Naive thymus-derived CD4-positive, alpha-beta T cell (primary cell): ENCODE results near the gene BCAS3. TPM values are rescaled to one million over a fixed set of nuclear protein-coding genes. Genes with fewer than 3 reads are reported as not detected.
"Not testable (repeated sequence)": the region's sequence is repeated elsewhere in the genome, so short reads cannot be mapped to it uniquely, and the experiment has no call there.

Experiments used
- ATAC-seq: fragments of 150-1000 bp; cut with Tn5 transposase; 2 replicates; pipeline ENCODE4 v1.10.0; 2021; ENCODE audit warnings: mild to moderate bottlenecking, moderate library complexity
- CTCF ChIA-PET: fragments of 350-600 bp; sonication (Branson Sonifier 250); formaldehyde crosslinking; loops from one replicate; lab custom pipeline; 2021; ENCODE audit warnings: antibody characterized with exemption; lab: Charles Lee
- POLR2A ChIA-PET: fragments of 350-600 bp; sonication (Branson Sonifier 250); formaldehyde crosslinking; loops from one replicate; lab custom pipeline; 2021; ENCODE audit warnings: antibody characterized with exemption, inconsistent platforms; lab: Charles Lee
- DNase-seq, 9 donors: peaks; one replicate each; pipeline versions ENCODE4 v3.0.0 to v3.0.0-alpha.2; 2020 to 2022; ENCODE audit warnings: mixed read lengths in 1 of 9
- H3K27ac ChIP-seq: one replicate; pipeline ENCODE4 v1.7.0; 2013; ENCODE audit warnings: mild to moderate bottlenecking, low read depth, low read length, moderate library complexity
- H3K27me3 ChIP-seq, 2 donors: one replicate each; pipeline ENCODE4 v1.7.0; 2013; ENCODE audit warnings: low read length in 2 of 2, mild to moderate bottlenecking in 2 of 2, moderate library complexity in 2 of 2; ENCODE audit not compliant: control insufficient read depth in 2 of 2, insufficient read depth in 2 of 2
- H3K36me3 ChIP-seq, 3 experiments: 1 replicate in 2 of 3; 2 replicates in 1 of 3; pipeline ENCODE4 v1.7.0; 2013; ENCODE audit warnings: low read length in 3 of 3, mild to moderate bottlenecking in 3 of 3, moderate library complexity in 1 of 3; ENCODE audit not compliant: insufficient read depth in 3 of 3, control insufficient read depth in 2 of 3
- H3K4me1 ChIP-seq, 2 donors: one replicate each; pipeline ENCODE4 v1.7.0; 2013; ENCODE audit warnings: low read length in 2 of 2, mild to moderate bottlenecking in 2 of 2, moderate library complexity in 1 of 2; ENCODE audit not compliant: control insufficient read depth in 2 of 2, insufficient read depth in 2 of 2
- H3K4me3 ChIP-seq: 2 replicates; pipeline ENCODE4 v1.7.0; 2013; ENCODE audit warnings: mild to moderate bottlenecking, low read length
- H3K9me3 ChIP-seq, 3 experiments: 1 replicate in 2 of 3; 2 replicates in 1 of 3; pipeline ENCODE4 v1.7.0; 2013; ENCODE audit warnings: low read length in 3 of 3; ENCODE audit not compliant: control insufficient read depth in 2 of 3
- H3K27ac Mint-ChIP-seq, 9 donors: one replicate each; pipeline ENCODE4 v1.8.0; 2020 to 2022; ENCODE audit warnings: mixed read lengths in 9 of 9, mild to moderate bottlenecking in 8 of 9, moderate library complexity in 5 of 9, inconsistent platforms in 2 of 9
- H3K27me3 Mint-ChIP-seq, 5 donors: one replicate each; pipeline ENCODE4 v1.8.0; 2021 to 2022; ENCODE audit warnings: mixed read lengths in 5 of 5, mild to moderate bottlenecking in 1 of 5
- H3K36me3 Mint-ChIP-seq, 5 donors: one replicate each; pipeline ENCODE4 v1.8.0; 2020 to 2022; ENCODE audit warnings: mixed read lengths in 5 of 5, mild to moderate bottlenecking in 3 of 5, inconsistent platforms in 1 of 5
- H3K4me1 Mint-ChIP-seq, 7 donors: one replicate each; pipeline ENCODE4 v1.8.0; 2020 to 2022; ENCODE audit warnings: mixed read lengths in 7 of 7, mild to moderate bottlenecking in 3 of 7, inconsistent platforms in 1 of 7
- H3K4me3 Mint-ChIP-seq, 10 donors: one replicate each; pipeline ENCODE4 v1.8.0; 2020 to 2022; ENCODE audit warnings: mild to moderate bottlenecking in 10 of 10, mixed read lengths in 10 of 10, moderate library complexity in 6 of 10, inconsistent platforms in 2 of 10
- H3K9me3 Mint-ChIP-seq, 11 donors: one replicate each; pipeline ENCODE4 v1.8.0; 2020 to 2022; ENCODE audit warnings: mixed read lengths in 11 of 11, mild to moderate bottlenecking in 4 of 11, inconsistent platforms in 1 of 11, moderate library complexity in 1 of 11
- intact Hi-C, 2 donors: fragments of 100-400 bp; cut with micrococcal nuclease; formaldehyde crosslinking; loops; one replicate each; pipeline ENCODE4 v1.15.1; 2023
- polyA plus RNA-seq, 2 donors: library from polyadenylated mRNA; unstranded; fragments of 300-500 nt; fragmentation: Illumina TruSeq; gene quantifications; one replicate each; pipeline ENCODE4 v1.2.3, GENCODE V29; 2021
- total RNA-seq, 6 experiments: library from RNA in 5 of 6; stranded (reverse) in 5 of 6; gene quantifications; 1 replicate in 5 of 6; 2 replicates in 1 of 6; pipeline ENCODE4 v1.2.3 and lab custom pipeline; 2021 to 2026

Gene BCAS3
- total and polyA plus RNA-seq, 7 experiments from 2014 or later = 18.4 to 57.8 (median 37.5) TPM

GRCh38 chr17:60934723-60935122, 257.1 kb downstream of the BCAS3 start:
- H3K4me1 Mint-ChIP-seq = no peaks in the 10 kb centered on the region
- Histone ChIP-seq H3K27ac (no peak overlapping the region), H3K27me3 (no peaks in the 10 kb centered on the region), H3K9me3 (no peaks in the 10 kb centered on the region), H3K4me3 (no peak overlapping the region), H3K36me3 (no peaks in the 10 kb centered on the region), H3K4me1 (no peaks in the 10 kb centered on the region)
- H3K9me3 Mint-ChIP-seq = no peaks in the 10 kb centered on the region
- DNase-seq (no peak), ATAC-seq (no peak)
- intact Hi-C loops = no loop called here
- no peak overlapping the region for H3K4me3 Mint-ChIP-seq
- no peak overlapping the region for H3K27ac Mint-ChIP-seq
- CTCF ChIA-PET = interaction anchor here (0.5 kb wide), 1 partner anchor 463 kb away, joined by 3 read pairs; no protein-coding TSS in a partner anchor
- peaks cover 0 to 22% (median 11%) of the 10 kb centered on the region in 5 donors for H3K36me3 Mint-ChIP-seq
- H3K27me3 Mint-ChIP-seq = peaks cover 0 to 2% (median 0%) of the 10 kb centered on the region in 5 donors
- POLR2A ChIA-PET = interaction anchor here (0.5 kb wide), 1 partner anchor 86 kb away, joined by 3 read pairs; no protein-coding TSS in a partner anchor

GRCh38 chr17:60935991-60936390, 258.3 kb downstream of the BCAS3 start:
- ATAC-seq, DNase-seq, H3K36me3 ChIP-seq, H3K4me3 ChIP-seq, CTCF ChIA-PET, H3K27ac ChIP-seq, H3K4me1 ChIP-seq, intact Hi-C loops, H3K27me3 Mint-ChIP-seq, H3K4me3 Mint-ChIP-seq, H3K9me3 Mint-ChIP-seq, H3K4me1 Mint-ChIP-seq, H3K27me3 ChIP-seq, H3K27ac Mint-ChIP-seq, POLR2A ChIA-PET, H3K9me3 ChIP-seq: not testable (repeated sequence)
- peaks cover 0 to 22% (median 11%) of the 10 kb centered on the region in 5 donors for H3K36me3 Mint-ChIP-seq

GRCh38 chr17:60939318-60939717, 261.7 kb downstream of the BCAS3 start:
- no peaks in the 10 kb centered on the region for H3K4me1 ChIP-seq
- H3K9me3 Mint-ChIP-seq = no peaks in the 10 kb centered on the region
- ATAC-seq = no peak
- intact Hi-C loops = no loop called here
- no peak overlapping the region for H3K27ac ChIP-seq
- no peak overlapping the region for H3K4me3 Mint-ChIP-seq
- H3K27me3 Mint-ChIP-seq = peaks cover 0 to 2% (median 0%) of the 10 kb centered on the region in 5 donors
- peaks cover 0 to 18% (median 10%) of the 10 kb centered on the region in 5 donors for H3K36me3 Mint-ChIP-seq
- ChIA-PET CTCF (no interaction called here), POLR2A (no interaction called here)
- H3K4me1 Mint-ChIP-seq = no peaks in the 10 kb centered on the region
- no peaks in the 10 kb centered on the region for H3K9me3 ChIP-seq
- H3K27ac Mint-ChIP-seq = no peak overlapping the region
- DNase-seq = no peak
- no peaks in the 10 kb centered on the region for H3K27me3 ChIP-seq
- H3K4me3 ChIP-seq = no peak overlapping the region
- no peaks in the 10 kb centered on the region for H3K36me3 ChIP-seq

DNA sequence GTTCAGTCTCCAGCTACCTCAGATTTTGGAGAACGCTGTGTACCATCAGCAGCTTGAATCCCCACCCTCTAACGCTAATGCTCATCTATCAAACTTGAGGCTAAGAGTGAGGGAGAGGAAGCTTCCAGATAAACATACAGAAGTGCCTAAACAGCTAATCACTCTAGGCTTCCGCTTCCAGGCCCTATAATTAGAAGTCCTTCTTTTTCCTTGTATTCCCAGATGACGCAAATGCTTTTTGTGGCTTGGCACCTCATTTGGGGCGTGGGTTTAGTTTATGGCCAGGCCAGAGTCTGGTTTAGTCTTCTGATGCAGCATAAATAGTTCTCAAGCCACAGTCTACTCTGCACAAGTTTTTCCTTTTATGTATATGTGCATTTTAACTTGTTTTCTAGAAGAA, 263.4 kb downstream of the BCAS3 start:
- Mint-ChIP-seq H3K4me1 (no peaks in the 10 kb centered on the region), H3K9me3 (no peaks in the 10 kb centered on the region), H3K36me3 (peaks cover 0 to 14% (median 7%) of the 10 kb centered on the region in 5 donors), H3K4me3 (no peak overlapping the region), H3K27me3 (peaks cover 0 to 2% (median 0%) of the 10 kb centered on the region in 5 donors), H3K27ac (no peak overlapping the region)
- H3K4me1 ChIP-seq = no peaks in the 10 kb centered on the region
- no peaks in the 10 kb centered on the region for H3K36me3 ChIP-seq
- no peak overlapping the region for H3K4me3 ChIP-seq
- POLR2A ChIA-PET = interaction anchor here (0.8 kb wide), 1 partner anchor 21 kb away, joined by 3 read pairs; no protein-coding TSS in a partner anchor
- DNase-seq = no peak
- H3K27ac ChIP-seq = no peak overlapping the region
- CTCF ChIA-PET = interaction anchor here (0.8 kb wide), 1 partner anchor 429 kb away, joined by 5 read pairs; no protein-coding TSS in a partner anchor
- ATAC-seq = no peak
- no peaks in the 10 kb centered on the region for H3K27me3 ChIP-seq
- intact Hi-C loops = no loop called here
- no peaks in the 10 kb centered on the region for H3K9me3 ChIP-seq

- CTCF ChIA-PET = no interaction called here
- H3K4me1 ChIP-seq = no peaks in the 10 kb centered on the region
- H3K4me1 Mint-ChIP-seq = no peaks in the 10 kb centered on the region
- H3K4me3 ChIP-seq = no peak overlapping the region
- no peak overlapping the region for H3K27ac ChIP-seq
- no peaks in the 10 kb centered on the region for H3K36me3 ChIP-seq
- H3K9me3 Mint-ChIP-seq = no peaks in the 10 kb centered on the region
- intact Hi-C loops = no loop called here
- peaks cover 0 to 2% (median 0%) of the 10 kb centered on the region in 5 donors for H3K27me3 Mint-ChIP-seq
- H3K4me3 Mint-ChIP-seq = no peak overlapping the region
- H3K9me3 ChIP-seq = no peaks in the 10 kb centered on the region
- H3K27me3 ChIP-seq = no peaks in the 10 kb centered on the region
- H3K36me3 Mint-ChIP-seq = peaks cover 0 to 18% (median 12%) of the 10 kb centered on the region in 5 donors
- H3K27ac Mint-ChIP-seq = no peak overlapping the region
- POLR2A ChIA-PET = no interaction called here
- DNase-seq (no peak), ATAC-seq (no peak)
Observed at GRCh38 chr17:60941571-60941970, 263.9 kb downstream of the BCAS3 start.

DNA sequence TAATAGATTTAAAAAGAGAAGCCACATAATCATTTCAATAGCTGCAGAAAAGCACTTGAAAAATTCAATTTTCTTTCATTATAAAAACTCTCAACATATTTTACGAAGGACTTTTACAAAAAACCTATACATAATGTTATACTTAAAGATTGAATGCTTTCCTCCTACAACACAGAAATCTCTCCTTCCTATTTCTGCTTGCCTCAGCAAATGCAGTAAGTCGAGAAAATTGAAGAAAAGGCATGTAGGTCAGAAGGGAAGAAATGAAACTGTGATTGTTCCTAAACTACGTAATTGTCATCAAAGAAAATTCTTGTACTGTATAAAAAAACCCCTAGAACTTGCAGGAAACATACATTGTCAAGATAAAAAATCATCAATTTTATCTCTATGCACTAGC, 267.1 kb downstream of the BCAS3 start:
- Histone ChIP-seq H3K4me1 (no peaks in the 10 kb centered on the region), H3K4me3 (no peak overlapping the region), H3K9me3 (no peaks in the 10 kb centered on the region), H3K27ac (no peak overlapping the region), H3K27me3 (no peaks in the 10 kb centered on the region), H3K36me3 (no peaks in the 10 kb centered on the region)
- H3K27ac Mint-ChIP-seq = no peak overlapping the region
- peaks cover 0 to 25% (median 14%) of the 10 kb centered on the region in 5 donors for H3K36me3 Mint-ChIP-seq
- H3K4me3 Mint-ChIP-seq = no peak overlapping the region
- intact Hi-C loops = no loop called here
- ChIA-PET CTCF (no interaction called here), POLR2A (no interaction called here)
- ATAC-seq (no peak), DNase-seq (no peak)
- no peaks in the 10 kb centered on the region for H3K27me3 Mint-ChIP-seq
- no peaks in the 10 kb centered on the region for H3K4me1 Mint-ChIP-seq
- H3K9me3 Mint-ChIP-seq = no peaks in the 10 kb centered on the region

GRCh38 chr17:60947100-60947499, 269.4 kb downstream of the BCAS3 start:
- ATAC-seq = no peak
- intact Hi-C loops = no loop called here
- CTCF ChIA-PET = no interaction called here
- POLR2A ChIA-PET = no interaction called here
- Histone ChIP-seq H3K36me3 (no peaks in the 10 kb centered on the region), H3K9me3 (no peaks in the 10 kb centered on the region), H3K27ac (no peak overlapping the region), H3K4me3 (no peak overlapping the region), H3K27me3 (no peaks in the 10 kb centered on the region), H3K4me1 (no peaks in the 10 kb centered on the region)
- no peak for DNase-seq
- H3K4me1 Mint-ChIP-seq = no peaks in the 10 kb centered on the region
- no peaks in the 10 kb centered on the region for H3K27me3 Mint-ChIP-seq
- H3K9me3 Mint-ChIP-seq = no peaks in the 10 kb centered on the region
- H3K27ac Mint-ChIP-seq = no peak overlapping the region
- H3K4me3 Mint-ChIP-seq = no peak overlapping the region
- H3K36me3 Mint-ChIP-seq = peaks cover 0 to 22% (median 11%) of the 10 kb centered on the region in 5 donors
